HG02798 (cell line): Measurements from ENCODE around the gene PTPRCAP.
"Not testable (repeated sequence)": the region's sequence is repeated elsewhere in the genome, so short reads cannot be mapped to it uniquely, and the experiment has no call there.

Experiments used
- ATAC-seq: cut with Tn5 transposase; IDR thresholded peaks from one replicate; pipeline ENCODE4 v1.9.1; 2021; ENCODE audit warnings: mild to moderate bottlenecking; ENCODE audit not compliant: unreplicated experiment, poor library complexity

Gene PTPRCAP

GRCh38 chr11:67428052-67429001 lies 9.2 kb downstream of the PTPRCAP start, which contains the start of gene RPS6KB2:
RPS6KB2 (plus strand) TSS chr11:67428494; CDS start chr11:67428546, 52 bp downstream.
- peak; percentile 91 for ATAC-seq

GRCh38 chr11:67427364-67427859 lies 10.1 kb downstream of the PTPRCAP start:
- ATAC-seq = not testable (repeated sequence)

- no peak for ATAC-seq
These were observed 13.4 kb downstream of the PTPRCAP start for GRCh38 chr11:67423891-67424613.

- no peak for ATAC-seq
These were observed 14.0 kb downstream of the PTPRCAP start for GRCh38 chr11:67423466-67423865.

DNA sequence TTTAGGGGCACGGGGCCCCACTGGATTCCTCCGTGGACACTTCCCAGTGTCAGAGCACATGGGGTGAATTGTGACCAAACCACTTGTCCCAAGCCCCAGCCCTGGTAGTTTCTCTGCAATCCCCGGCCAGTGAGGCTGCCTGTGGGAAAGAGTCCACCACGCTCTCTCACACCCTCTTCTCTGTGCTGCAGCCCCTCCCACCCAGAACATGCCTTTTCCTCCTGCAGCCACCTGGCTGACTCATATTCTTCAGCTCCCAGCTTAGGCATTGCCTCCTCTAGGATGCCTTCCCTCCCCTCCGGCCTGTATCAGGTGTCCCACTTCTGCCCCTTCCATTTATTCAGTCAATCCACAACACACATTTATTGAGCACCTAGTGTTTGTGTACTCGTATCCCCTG lies 14.6 kb downstream of the PTPRCAP start:
- ATAC-seq = no peak

- no peak for ATAC-seq
These were observed 16.0 kb downstream of the PTPRCAP start for GRCh38 chr11:67421430-67422031.

GRCh38 chr11:67420646-67421429 lies 16.6 kb downstream of the PTPRCAP start:
- ATAC-seq = peak; percentile 90

- no peak for ATAC-seq
These were observed 17.3 kb downstream of the PTPRCAP start for GRCh38 chr11:67420147-67420645.

GRCh38 chr11:67419325-67420049 lies 18.0 kb downstream of the PTPRCAP start:
- no peak for ATAC-seq

DNA sequence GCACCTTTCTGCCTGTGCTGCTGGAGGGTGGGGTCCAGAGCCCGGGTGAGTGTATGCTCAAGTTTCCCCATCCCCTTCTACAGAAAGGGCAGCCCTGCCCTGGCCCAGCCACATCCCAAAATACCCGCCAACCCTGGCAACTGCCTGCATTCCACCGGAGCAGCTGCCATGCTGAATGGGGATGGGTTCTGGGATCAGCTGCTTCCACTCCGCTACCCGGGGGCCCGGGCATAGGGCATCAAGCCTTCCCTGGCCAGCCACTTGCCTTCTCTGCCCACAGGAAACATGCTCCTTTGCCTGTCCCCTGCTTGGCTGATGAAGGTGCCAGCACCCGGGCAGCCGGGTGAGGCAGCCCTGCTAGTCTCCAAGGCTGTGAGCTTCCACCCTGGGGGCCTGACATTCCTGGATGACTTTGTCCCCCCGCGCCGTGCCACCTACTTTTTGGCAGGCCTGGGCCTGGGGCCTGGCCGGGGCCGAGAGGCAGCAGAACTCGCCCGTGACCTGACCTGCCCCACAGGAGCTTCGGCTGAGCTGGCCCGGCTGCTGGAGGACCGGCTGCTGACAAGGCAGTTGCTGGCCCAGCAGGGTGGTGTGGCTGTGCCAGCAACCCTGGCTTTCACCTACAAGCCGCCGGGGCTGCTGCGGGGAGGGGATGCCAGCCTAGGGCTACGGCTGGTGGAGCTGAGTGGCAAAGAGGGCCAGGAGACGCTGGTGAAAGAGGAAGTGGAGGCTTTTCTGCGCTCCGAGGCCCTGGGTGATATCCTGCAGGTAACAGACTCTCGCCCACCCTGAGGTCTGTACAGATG lies 18.8 kb downstream of the PTPRCAP start:
- no peak for ATAC-seq

- no peak for ATAC-seq
These were observed 20.1 kb downstream of the PTPRCAP start for GRCh38 chr11:67417425-67417824.

- ATAC-seq = no peak
These were observed 20.8 kb downstream of the PTPRCAP start for GRCh38 chr11:67416416-67417335.

DNA sequence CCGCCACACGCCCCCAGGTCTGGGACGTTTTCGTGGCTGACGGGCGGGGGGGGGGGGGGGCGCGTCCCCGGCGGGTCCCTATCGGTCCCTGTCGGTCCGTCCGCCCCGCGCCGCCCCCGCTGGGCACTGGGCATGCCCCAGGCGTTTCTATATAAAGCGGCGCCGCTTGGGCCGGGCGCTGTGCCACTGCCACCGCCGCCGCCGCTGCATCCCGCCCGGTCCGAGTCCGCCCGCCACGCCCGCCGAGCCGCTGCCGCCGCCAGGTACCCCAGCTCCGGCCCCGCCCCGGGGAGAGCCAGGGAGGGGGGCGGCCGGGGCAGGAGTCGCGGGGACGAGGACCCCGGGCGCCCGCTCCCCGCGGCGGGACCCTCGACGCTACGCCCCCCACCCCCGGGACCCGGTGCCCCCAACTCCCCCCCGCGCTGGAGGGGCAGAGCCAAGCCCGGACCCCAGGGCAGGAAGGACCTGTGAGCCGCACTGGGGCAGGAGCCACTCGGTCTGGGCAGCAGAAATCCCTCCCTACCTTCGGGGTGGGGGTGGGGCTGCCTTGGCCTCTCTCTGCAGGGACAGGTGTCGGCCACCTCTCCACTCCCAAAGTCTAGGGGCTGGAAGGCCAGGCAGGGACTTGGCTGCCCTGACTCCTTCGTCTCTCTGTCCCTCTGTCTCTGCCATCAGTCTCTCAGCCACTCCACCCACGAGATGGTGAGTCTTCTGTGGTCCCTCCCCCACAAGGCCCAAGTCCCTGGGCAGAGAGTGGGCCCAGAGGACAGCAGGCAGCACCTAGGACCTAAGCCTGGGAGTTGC lies 21.8 kb downstream of the PTPRCAP start, which contains the start of gene CARNS1:
TSS of gene CARNS1 (plus strand) at position 178 of the 804 bp plus-strand sequence. CDS start at position 700, 522 bp downstream.
- ATAC-seq = no peak

GRCh38 chr11:67413266-67413849 lies 24.1 kb downstream of the PTPRCAP start:
- no peak for ATAC-seq

- no peak for ATAC-seq
These were observed 24.8 kb downstream of the PTPRCAP start for GRCh38 chr11:67412495-67413179.
